HepG2 (cell line): ENCODE measurements around the gene LYZL2. TPM values are rescaled to one million over a fixed set of nuclear protein-coding genes. Genes with fewer than 3 reads are reported as not detected.

Experiments
- EHMT2 ChIP-seq: fragments of 200-600 bp; sonication (generic); IDR thresholded peaks from 2 replicates; pipeline ENCODE4 v1.7.0; 2017; ENCODE audit warnings: antibody characterized with exemption, low read depth, low read length, borderline replicate concordance
- ELF4 ChIP-seq: sonication (generic); formaldehyde crosslinking; IDR thresholded peaks from 2 replicates; pipeline ENCODE4 v1.5.0; 2020; ENCODE audit warnings: missing genetic modification reagents, mild to moderate bottlenecking, moderate library complexity, borderline replicate concordance
- KDM1A ChIP-seq: IDR thresholded peaks from 2 replicates; pipeline ENCODE4 v1.6.1; 2016; ENCODE audit warnings: missing compliant biosample characterization
- KDM5A ChIP-seq: fragments of 200-600 bp; sonication (generic); IDR thresholded peaks from 2 replicates; pipeline ENCODE4 v1.7.0; 2018; ENCODE audit warnings: antibody characterized with exemption, mild to moderate bottlenecking, low read length, borderline replicate concordance
- MZF1 ChIP-seq: sonication (generic); formaldehyde crosslinking; IDR thresholded peaks from 2 replicates; pipeline ENCODE4 v1.8.1; 2023; ENCODE audit warnings: mild to moderate bottlenecking, missing genetic modification reagents, borderline replicate concordance
- NFATC3 ChIP-seq: sonication (generic); formaldehyde crosslinking; IDR thresholded peaks from 2 replicates; pipeline ENCODE4 v1.5.1; 2020; ENCODE audit warnings: mild to moderate bottlenecking, missing genetic modification reagents
- NFE2L1 ChIP-seq: sonication (generic); formaldehyde crosslinking; IDR thresholded peaks from 2 replicates; pipeline ENCODE4 v1.4.0; 2020; ENCODE audit warnings: missing genetic modification reagents, mild to moderate bottlenecking, borderline replicate concordance
- NFKB2 ChIP-seq: sonication (generic); formaldehyde crosslinking; IDR thresholded peaks from 2 replicates; pipeline ENCODE4 v1.4.0; 2020; ENCODE audit warnings: missing genetic modification reagents, borderline replicate concordance
- RAD21 ChIP-seq: fragments of 450-650 bp; formaldehyde crosslinking; IDR thresholded peaks from 2 replicates; pipeline ENCODE4 v1.5.0; 2020; ENCODE audit warnings: mild to moderate bottlenecking
- SAP130 ChIP-seq: IDR thresholded peaks from 2 replicates; pipeline ENCODE4 v1.6.1; 2016; ENCODE audit warnings: low read depth
- SMC3 ChIP-seq: IDR thresholded peaks from 2 replicates; pipeline ENCODE4 v1.6.1; 2011; ENCODE audit warnings: low read length, improper control_type of control experiment
- TBX2 ChIP-seq: sonication (generic); formaldehyde crosslinking; IDR thresholded peaks from 2 replicates; pipeline ENCODE4 v1.5.0; 2020; ENCODE audit warnings: missing genetic modification reagents, mild to moderate bottlenecking, borderline replicate concordance
- YEATS4 ChIP-seq: sonication (generic); formaldehyde crosslinking; IDR thresholded peaks from 2 replicates; pipeline ENCODE4 v1.4.0; 2020; ENCODE audit warnings: missing genetic modification reagents, borderline replicate concordance
- ZGPAT ChIP-seq: IDR thresholded peaks from 2 replicates; pipeline ENCODE4 v1.6.1; 2016; ENCODE audit warnings: mild to moderate bottlenecking
- ZNF282 ChIP-seq: fragments of 450-650 bp; IDR thresholded peaks from 2 replicates; pipeline ENCODE4 v1.6.1; 2018; ENCODE audit not compliant: partially characterized antibody
- ZNF296 ChIP-seq: sonication (generic); formaldehyde crosslinking; conservative IDR thresholded peaks from 2 replicates; pipeline ENCODE4 v1.5.0; 2020; ENCODE audit warnings: mild to moderate bottlenecking, missing genetic modification reagents
- ZNF7 ChIP-seq: IDR thresholded peaks from 2 replicates; pipeline ENCODE4 v1.6.1; 2016; ENCODE audit warnings: missing biosample characterization, missing genetic modification reagents
- ZSCAN21 ChIP-seq: sonication (generic); formaldehyde crosslinking; IDR thresholded peaks from 2 replicates; pipeline ENCODE4 v1.8.0; 2022; ENCODE audit warnings: mild to moderate bottlenecking, missing genetic modification reagents, moderate library complexity, borderline replicate concordance
- polyA plus RNA-seq, 8 experiments: library from polyadenylated mRNA; depleted of rRNA in 3 of 8; stranded (reverse) in 7 of 8; unstranded in 1 of 8; fragments of >200 nt; fragmentation: Illumina TruSeq in 4 of 8; extraction: Trizol in 4 of 8; gene quantifications; 2 replicates each; pipeline versions ENCODE4 v1.2.1 to v1.2.3, GENCODE V29; 2011 to 2016; ENCODE audit warnings: low read depth in 4 of 8, missing spikeins in 1 of 8, mixed read lengths in 1 of 8; ENCODE audit not compliant: insufficient read depth in 1 of 8
- total RNA-seq, 5 experiments: library from RNA; depleted of rRNA; stranded (reverse); fragments of >200 nt; fragmentation: Illumina TruSeq; extraction: Trizol; gene quantifications; 2 replicates each; pipeline ENCODE4 v1.2.3, GENCODE V29; 2016; ENCODE audit warnings: low read depth in 1 of 5
- TF ChIP-seq, protein P1 (sequence below): sonication (generic); formaldehyde crosslinking; IDR thresholded peaks from 2 replicates; pipeline ENCODE4 v1.5.1; 2020; ENCODE audit warnings: missing genetic modification reagents, mild to moderate bottlenecking, borderline replicate concordance
- TF ChIP-seq, protein P2 (sequence below): sonication (generic); formaldehyde crosslinking; IDR thresholded peaks from 2 replicates; pipeline ENCODE4 v1.4.0; 2020; ENCODE audit warnings: low read depth, mild to moderate bottlenecking, missing genetic modification reagents
- TF ChIP-seq, protein P3 (sequence below): sonication (generic); formaldehyde crosslinking; conservative IDR thresholded peaks from 2 replicates; pipeline ENCODE4 v1.5.0; 2020; ENCODE audit warnings: missing genetic modification reagents

LYZL2 gene
- total and polyA plus RNA-seq, 2 of the 13 experiments (the other 11 are each of a cell fraction or from before 2014, with no cell fraction given): 0.20 to 0.63 TPM

DNA sequence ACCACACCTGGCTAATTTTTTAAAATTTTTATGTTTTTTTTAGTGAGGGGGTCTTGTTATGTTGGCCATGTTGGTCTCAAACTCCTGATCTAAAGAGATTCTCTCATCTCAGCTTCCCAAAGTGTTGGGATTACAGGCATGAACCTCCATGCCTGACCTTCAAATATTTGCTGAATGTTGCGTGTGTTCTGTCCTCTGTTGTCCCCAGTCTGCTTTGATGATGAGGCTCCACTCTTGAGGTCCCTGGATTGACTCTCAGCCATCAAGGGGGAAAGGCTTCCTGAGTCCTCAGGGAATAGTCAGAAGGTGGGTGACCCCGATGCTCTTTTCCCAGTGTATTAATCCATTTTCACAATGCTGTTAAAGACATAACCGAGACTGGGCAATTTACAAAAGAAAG is 26.0 kb downstream of the LYZL2 start (continued):
- TF ChIP-seq ZNF7 (CRISPR knock-in tag): no peak
- TF ChIP-seq KDM5A: no peak
- no peak for TF ChIP-seq EHMT2
- TF ChIP-seq ZNF282: no peak
- TF ChIP-seq SMC3: no peak
- peak; percentile 58 for TF ChIP-seq SAP130 (CRISPR knock-in tag)
- no peak for TF ChIP-seq NFKB2 (CRISPR knock-in tag)
- TF ChIP-seq MZF1 (CRISPR knock-in tag): no peak
- TF ChIP-seq ZGPAT: no peak
- no peak for TF ChIP-seq RAD21
- TF ChIP-seq, protein P1, sequence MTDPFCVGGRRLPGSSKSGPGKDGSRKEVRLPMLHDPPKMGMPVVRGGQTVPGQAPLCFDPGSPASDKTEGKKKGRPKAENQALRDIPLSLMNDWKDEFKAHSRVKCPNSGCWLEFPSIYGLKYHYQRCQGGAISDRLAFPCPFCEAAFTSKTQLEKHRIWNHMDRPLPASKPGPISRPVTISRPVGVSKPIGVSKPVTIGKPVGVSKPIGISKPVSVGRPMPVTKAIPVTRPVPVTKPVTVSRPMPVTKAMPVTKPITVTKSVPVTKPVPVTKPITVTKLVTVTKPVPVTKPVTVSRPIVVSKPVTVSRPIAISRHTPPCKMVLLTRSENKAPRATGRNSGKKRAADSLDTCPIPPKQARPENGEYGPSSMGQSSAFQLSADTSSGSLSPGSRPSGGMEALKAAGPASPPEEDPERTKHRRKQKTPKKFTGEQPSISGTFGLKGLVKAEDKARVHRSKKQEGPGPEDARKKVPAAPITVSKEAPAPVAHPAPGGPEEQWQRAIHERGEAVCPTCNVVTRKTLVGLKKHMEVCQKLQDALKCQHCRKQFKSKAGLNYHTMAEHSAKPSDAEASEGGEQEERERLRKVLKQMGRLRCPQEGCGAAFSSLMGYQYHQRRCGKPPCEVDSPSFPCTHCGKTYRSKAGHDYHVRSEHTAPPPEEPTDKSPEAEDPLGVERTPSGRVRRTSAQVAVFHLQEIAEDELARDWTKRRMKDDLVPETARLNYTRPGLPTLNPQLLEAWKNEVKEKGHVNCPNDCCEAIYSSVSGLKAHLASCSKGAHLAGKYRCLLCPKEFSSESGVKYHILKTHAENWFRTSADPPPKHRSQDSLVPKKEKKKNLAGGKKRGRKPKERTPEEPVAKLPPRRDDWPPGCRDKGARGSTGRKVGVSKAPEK (CRISPR knock-in tag): no peak
- no peak for TF ChIP-seq ELF4 (CRISPR knock-in tag)
- TF ChIP-seq, protein P2, sequence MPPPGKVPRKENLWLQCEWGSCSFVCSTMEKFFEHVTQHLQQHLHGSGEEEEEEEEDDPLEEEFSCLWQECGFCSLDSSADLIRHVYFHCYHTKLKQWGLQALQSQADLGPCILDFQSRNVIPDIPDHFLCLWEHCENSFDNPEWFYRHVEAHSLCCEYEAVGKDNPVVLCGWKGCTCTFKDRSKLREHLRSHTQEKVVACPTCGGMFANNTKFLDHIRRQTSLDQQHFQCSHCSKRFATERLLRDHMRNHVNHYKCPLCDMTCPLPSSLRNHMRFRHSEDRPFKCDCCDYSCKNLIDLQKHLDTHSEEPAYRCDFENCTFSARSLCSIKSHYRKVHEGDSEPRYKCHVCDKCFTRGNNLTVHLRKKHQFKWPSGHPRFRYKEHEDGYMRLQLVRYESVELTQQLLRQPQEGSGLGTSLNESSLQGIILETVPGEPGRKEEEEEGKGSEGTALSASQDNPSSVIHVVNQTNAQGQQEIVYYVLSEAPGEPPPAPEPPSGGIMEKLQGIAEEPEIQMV: no peak
- no peak for TF ChIP-seq ZNF296
- TF ChIP-seq YEATS4 (CRISPR knock-in tag): no peak
- TF ChIP-seq NFE2L1 (CRISPR knock-in tag): no peak
- peak; percentile 66; the same call in 1 of the 2 replicates for TF ChIP-seq TBX2
- no peak for TF ChIP-seq ZSCAN21 (CRISPR knock-in tag)
- TF ChIP-seq KDM1A: no peak
- TF ChIP-seq, protein P3, sequence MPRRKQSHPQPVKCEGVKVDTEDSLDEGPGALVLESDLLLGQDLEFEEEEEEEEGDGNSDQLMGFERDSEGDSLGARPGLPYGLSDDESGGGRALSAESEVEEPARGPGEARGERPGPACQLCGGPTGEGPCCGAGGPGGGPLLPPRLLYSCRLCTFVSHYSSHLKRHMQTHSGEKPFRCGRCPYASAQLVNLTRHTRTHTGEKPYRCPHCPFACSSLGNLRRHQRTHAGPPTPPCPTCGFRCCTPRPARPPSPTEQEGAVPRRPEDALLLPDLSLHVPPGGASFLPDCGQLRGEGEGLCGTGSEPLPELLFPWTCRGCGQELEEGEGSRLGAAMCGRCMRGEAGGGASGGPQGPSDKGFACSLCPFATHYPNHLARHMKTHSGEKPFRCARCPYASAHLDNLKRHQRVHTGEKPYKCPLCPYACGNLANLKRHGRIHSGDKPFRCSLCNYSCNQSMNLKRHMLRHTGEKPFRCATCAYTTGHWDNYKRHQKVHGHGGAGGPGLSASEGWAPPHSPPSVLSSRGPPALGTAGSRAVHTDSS: no peak
- TF ChIP-seq NFATC3 (CRISPR knock-in tag): no peak
